Right atrium auricular region (tissue), 2 donors: Measurements from ENCODE around the gene DDIT3. TPM values are rescaled to one million over a fixed set of nuclear protein-coding genes. Genes with fewer than 3 reads are reported as not detected.

ENCODE experiments used
- DNase-seq: peaks from one replicate; pipeline ENCODE4 v3.0.0-alpha.2; 2019; ENCODE audit warnings: low spot score
- H3K27ac ChIP-seq, 2 donors: fragments of 200-600 bp; sonication (generic); 1 replicate in 1 of 2; 2 replicates in 1 of 2; pipeline ENCODE4 v1.5.1; 2016 to 2019
- H3K27me3 ChIP-seq, 2 donors: fragments of 200-600 bp; sonication (generic); one replicate each; pipeline versions ENCODE4 v1.5.1 to v1.6.0; 2017 to 2019
- H3K36me3 ChIP-seq: fragments of 200-600 bp; sonication (generic); one replicate; pipeline ENCODE4 v1.5.1; 2016
- H3K4me1 ChIP-seq, 2 donors: fragments of 200-600 bp; sonication (generic); one replicate each; pipeline versions ENCODE4 v1.5.1 to v1.6.0; 2017 to 2019
- H3K4me3 ChIP-seq, 2 donors: fragments of 200-600 bp; sonication (generic); 1 replicate in 1 of 2; 2 replicates in 1 of 2; pipeline ENCODE4 v1.5.1; 2017 to 2019; ENCODE audit warnings: mild to moderate bottlenecking in 1 of 2, moderate library complexity in 1 of 2
- H3K9me3 ChIP-seq, 2 donors: fragments of 200-600 bp; sonication (generic); one replicate each; pipeline ENCODE4 v1.5.1; 2019
- CTCF ChIP-seq, 2 donors: fragments of 200-600 bp; sonication (generic); IDR thresholded peaks; one replicate each; pipeline ENCODE4 v1.5.1; 2019; ENCODE audit warnings: antibody characterized with exemption in 2 of 2
- total RNA-seq, 2 donors: library from RNA; depleted of rRNA; stranded (reverse); fragments of >200 nt; gene quantifications; one replicate each; pipeline ENCODE4 v1.1.0, GENCODE V29; 2016

Gene DDIT3
- total RNA-seq, 2 donors from 2014 or later: 19.8 to 25.0 TPM

- Histone ChIP-seq H3K4me3 (no peak overlapping the region), H3K9me3 (no peaks in the 10 kb centered on the region), H3K27ac (no peak overlapping the region), H3K27me3 (no peaks in the 10 kb centered on the region), H3K36me3 (peaks cover 73% of the 10 kb centered on the region), H3K4me1 (no peaks in the 10 kb centered on the region)
- TF ChIP-seq CTCF (IDR thresholded peaks at IDR 0.05): no peak
- no peak for DNase-seq
These were observed 16.3 kb upstream of the DDIT3 start for GRCh38 chr12:57536597-57536942.

GRCh38 chr12:57535764-57536596 is 15.7 kb upstream of the DDIT3 start:
- TF ChIP-seq CTCF (IDR thresholded peaks at IDR 0.05): no peak
- Histone ChIP-seq H3K4me1 (no peaks in the 10 kb centered on the region), H3K36me3 (peaks cover 74% of the 10 kb centered on the region), H3K27ac (no peak overlapping the region), H3K27me3 (no peaks in the 10 kb centered on the region), H3K4me3 (no peak overlapping the region), H3K9me3 (no peaks in the 10 kb centered on the region)
- DNase-seq: no peak

GRCh38 chr12:57534991-57535543 is 14.8 kb upstream of the DDIT3 start:
- H3K27ac ChIP-seq: no peak overlapping the region
- DNase-seq: no peak
- H3K9me3 ChIP-seq: no peaks in the 10 kb centered on the region
- peaks cover 75% of the 10 kb centered on the region for H3K36me3 ChIP-seq
- H3K4me3 ChIP-seq: no peak overlapping the region
- H3K4me1 ChIP-seq: no peaks in the 10 kb centered on the region
- no peak for TF ChIP-seq CTCF (IDR thresholded peaks at IDR 0.05)
- H3K27me3 ChIP-seq: no peaks in the 10 kb centered on the region

- Histone ChIP-seq H3K27ac (no peak overlapping the region), H3K4me3 (no peak overlapping the region), H3K27me3 (no peaks in the 10 kb centered on the region), H3K9me3 (no peaks in the 10 kb centered on the region), H3K4me1 (no peaks in the 10 kb centered on the region), H3K36me3 (peaks cover 77% of the 10 kb centered on the region)
- no peak for DNase-seq
- no peak for TF ChIP-seq CTCF (IDR thresholded peaks at IDR 0.05)
These were observed 13.9 kb upstream of the DDIT3 start for GRCh38 chr12:57534250-57534649.

GRCh38 chr12:57533108-57533507 is 12.8 kb upstream of the DDIT3 start:
- TF ChIP-seq CTCF (IDR thresholded peaks at IDR 0.05): no peak
- Histone ChIP-seq H3K36me3 (peaks cover 77% of the 10 kb centered on the region), H3K4me3 (no peak overlapping the region), H3K9me3 (no peaks in the 10 kb centered on the region), H3K27me3 (no peaks in the 10 kb centered on the region), H3K4me1 (no peaks in the 10 kb centered on the region), H3K27ac (no peak overlapping the region)
- no peak for DNase-seq
